Brain microvascular endothelial cell (primary cell): ENCODE data around the gene ZFYVE1.
A peak's percentile ranks its signal among the peaks of the same experiment; 100 is the strongest.

Experiments used
- DNase-seq: peaks from one replicate; pipeline ENCODE4 v3.0.0-alpha.2; 2020
- H3K27ac ChIP-seq: fragments of 250-450 bp; sonication (Bioruptor Pico); 2 replicates; pipeline ENCODE4 v1.5.1; 2020; ENCODE audit warnings: mild to moderate bottlenecking, moderate library complexity
- H3K27me3 ChIP-seq: fragments of 250-450 bp; sonication (Bioruptor Pico); replicated peaks from 2 replicates; pipeline ENCODE4 v1.5.1; 2020; ENCODE audit warnings: mild to moderate bottlenecking
- H3K36me3 ChIP-seq: fragments of 250-450 bp; sonication (Bioruptor Pico); replicated peaks from 2 replicates; pipeline ENCODE4 v1.5.1; 2020; ENCODE audit warnings: mild to moderate bottlenecking
- H3K4me3 ChIP-seq: 2 replicates; pipeline ENCODE4 v1.5.1; 2011; ENCODE audit warnings: low read depth, mild to moderate bottlenecking, control low read depth, low read length, moderate library complexity
- in situ Hi-C: cut with HindIII; loops from 2 replicates; pipeline ENCODE4 v1.10.0; 2017; ENCODE audit warnings: low sequenced_read_pairs, low pct_ligation_motif_present
- TF ChIP-seq, protein P1 (sequence below): IDR thresholded peaks from 2 replicates; pipeline ENCODE4 v1.5.1; 2011; ENCODE audit warnings: low read depth, mild to moderate bottlenecking, moderate library complexity, low read length, control low read depth, inconsistent platforms; ENCODE audit errors: missing control alignments

The ZFYVE1 gene

DNA sequence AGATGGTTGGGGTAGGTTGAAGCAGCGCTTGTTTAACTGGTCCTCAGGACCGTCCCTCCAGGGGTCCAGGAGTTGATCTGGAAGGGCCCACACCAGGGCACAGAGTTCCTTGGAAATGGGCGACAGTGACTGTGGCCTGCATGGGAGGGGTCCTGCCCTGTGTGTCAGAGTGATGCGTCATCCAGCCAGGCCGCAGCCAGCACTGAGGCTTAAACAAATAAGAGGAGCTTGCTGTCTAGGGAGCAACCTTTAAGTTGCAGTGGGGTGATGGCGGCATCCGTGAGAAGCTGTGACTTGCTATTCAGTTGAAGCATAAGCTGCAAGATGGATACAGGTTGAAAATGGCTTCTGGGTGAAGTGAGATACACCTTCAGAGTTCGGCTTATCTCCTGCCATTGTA lies 80.4 kb downstream of the ZFYVE1 start:
- peak overlapping the region; percentile 54 for H3K27ac ChIP-seq
- H3K27me3 ChIP-seq: no peaks in the 10 kb centered on the region
- in situ Hi-C loops: loop anchor here (25.0 kb wide), 1 partner anchor 434 kb away; no protein-coding TSS in a partner anchor
- TF ChIP-seq, protein P1, sequence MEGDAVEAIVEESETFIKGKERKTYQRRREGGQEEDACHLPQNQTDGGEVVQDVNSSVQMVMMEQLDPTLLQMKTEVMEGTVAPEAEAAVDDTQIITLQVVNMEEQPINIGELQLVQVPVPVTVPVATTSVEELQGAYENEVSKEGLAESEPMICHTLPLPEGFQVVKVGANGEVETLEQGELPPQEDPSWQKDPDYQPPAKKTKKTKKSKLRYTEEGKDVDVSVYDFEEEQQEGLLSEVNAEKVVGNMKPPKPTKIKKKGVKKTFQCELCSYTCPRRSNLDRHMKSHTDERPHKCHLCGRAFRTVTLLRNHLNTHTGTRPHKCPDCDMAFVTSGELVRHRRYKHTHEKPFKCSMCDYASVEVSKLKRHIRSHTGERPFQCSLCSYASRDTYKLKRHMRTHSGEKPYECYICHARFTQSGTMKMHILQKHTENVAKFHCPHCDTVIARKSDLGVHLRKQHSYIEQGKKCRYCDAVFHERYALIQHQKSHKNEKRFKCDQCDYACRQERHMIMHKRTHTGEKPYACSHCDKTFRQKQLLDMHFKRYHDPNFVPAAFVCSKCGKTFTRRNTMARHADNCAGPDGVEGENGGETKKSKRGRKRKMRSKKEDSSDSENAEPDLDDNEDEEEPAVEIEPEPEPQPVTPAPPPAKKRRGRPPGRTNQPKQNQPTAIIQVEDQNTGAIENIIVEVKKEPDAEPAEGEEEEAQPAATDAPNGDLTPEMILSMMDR: no peak
- peak; percentile 79 for DNase-seq
- no peak overlapping the region for H3K4me3 ChIP-seq
- peaks cover 9% of the 10 kb centered on the region for H3K36me3 ChIP-seq

DNA sequence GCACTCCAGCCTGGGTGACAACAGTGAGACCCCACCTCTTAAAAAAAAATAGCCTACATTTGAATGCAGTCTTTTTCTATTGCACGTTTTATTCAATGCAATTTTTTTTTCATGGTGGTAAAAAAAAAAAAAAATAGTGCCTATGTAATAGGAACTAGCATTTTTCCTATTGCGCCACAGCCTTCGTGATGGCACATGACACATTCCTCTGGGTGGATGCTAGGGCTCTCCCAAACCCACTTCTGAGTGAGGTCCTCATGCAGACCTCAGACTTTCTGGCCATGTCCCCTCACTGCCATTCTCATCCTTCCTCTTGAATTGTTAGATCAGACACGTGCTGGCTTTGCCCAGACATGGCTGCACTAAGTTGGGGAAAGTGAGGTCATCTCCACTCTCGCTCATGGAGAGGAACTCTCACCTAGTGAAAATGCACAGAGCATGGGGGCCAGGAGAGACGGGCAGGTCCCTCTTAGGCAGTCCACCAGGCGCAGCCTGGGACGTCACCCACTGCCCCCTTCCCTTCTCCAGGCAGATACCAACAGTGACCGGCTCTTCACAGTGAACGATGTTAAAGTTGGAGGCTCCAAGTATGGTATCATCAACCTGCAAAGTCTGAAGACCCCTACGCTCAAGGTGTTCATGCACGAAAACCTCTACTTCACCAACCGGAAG lies 81.4 kb downstream of the ZFYVE1 start:
- Histone ChIP-seq H3K36me3 (peaks cover 15% of the 10 kb centered on the region), H3K27ac (no peak overlapping the region), H3K27me3 (no peaks in the 10 kb centered on the region), H3K4me3 (no peak overlapping the region)
- no peak for DNase-seq
- TF ChIP-seq, protein P1: no peak
- in situ Hi-C loops: loop anchor here (25.0 kb wide), 1 partner anchor 433 kb away; no protein-coding TSS in a partner anchor

DNA sequence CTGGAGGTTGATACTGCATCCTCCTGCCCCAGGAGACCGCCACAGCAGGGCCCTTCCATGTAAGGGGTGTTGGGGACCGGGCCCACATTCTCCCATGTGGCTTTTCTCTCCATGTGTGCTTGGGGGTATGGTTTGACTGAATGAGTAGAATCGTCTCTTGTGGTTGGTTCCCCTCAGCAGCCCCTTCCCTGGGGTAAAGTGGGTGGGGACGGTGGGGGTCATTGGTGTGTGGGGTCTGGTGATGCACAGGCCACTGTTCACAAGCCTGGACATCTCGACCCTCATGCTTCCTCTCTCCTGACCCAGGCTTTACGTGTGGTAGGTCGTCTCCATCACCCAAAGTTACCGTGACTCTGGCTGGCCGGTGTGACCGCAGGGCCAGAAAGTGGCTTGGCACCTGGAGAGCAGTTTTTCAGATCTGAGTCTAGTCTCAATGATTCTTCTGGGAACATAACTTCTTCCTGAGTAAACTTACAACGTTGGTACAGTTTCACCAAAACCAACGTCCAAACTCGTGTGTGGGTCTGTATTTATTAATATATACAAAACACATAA lies 83.0 kb downstream of the ZFYVE1 start:
- in situ Hi-C loops: loop anchor here (25.0 kb wide), 1 partner anchor 432 kb away; no protein-coding TSS in a partner anchor
- TF ChIP-seq, protein P1: no peak
- H3K27me3 ChIP-seq: no peaks in the 10 kb centered on the region
- no peak overlapping the region for H3K27ac ChIP-seq
- no peak for DNase-seq
- H3K4me3 ChIP-seq: no peak overlapping the region
- H3K36me3 ChIP-seq: peaks cover 21% of the 10 kb centered on the region

DNA sequence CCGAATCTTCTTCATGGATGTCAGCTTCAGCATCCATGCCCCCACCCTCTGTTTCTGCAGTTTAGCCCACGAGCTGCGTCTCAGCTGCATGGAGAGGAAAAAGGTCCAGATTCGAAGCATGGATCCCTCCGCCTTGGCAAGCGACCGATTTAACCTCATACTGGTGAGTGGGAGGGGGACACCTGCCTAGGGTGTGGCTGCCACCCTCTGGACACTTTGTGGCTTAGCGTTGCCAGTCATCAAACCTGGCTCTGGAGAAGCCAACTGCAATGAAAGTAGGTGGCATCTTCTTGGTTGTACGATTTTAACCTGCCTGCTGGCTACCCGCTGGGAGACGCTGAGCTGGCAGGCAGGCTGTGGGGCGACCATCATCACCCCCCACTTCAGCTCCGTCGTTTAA lies 84.0 kb downstream of the ZFYVE1 start:
- TF ChIP-seq, protein P1: peak; percentile 9
- H3K36me3 ChIP-seq: peaks cover 19% of the 10 kb centered on the region

DNA sequence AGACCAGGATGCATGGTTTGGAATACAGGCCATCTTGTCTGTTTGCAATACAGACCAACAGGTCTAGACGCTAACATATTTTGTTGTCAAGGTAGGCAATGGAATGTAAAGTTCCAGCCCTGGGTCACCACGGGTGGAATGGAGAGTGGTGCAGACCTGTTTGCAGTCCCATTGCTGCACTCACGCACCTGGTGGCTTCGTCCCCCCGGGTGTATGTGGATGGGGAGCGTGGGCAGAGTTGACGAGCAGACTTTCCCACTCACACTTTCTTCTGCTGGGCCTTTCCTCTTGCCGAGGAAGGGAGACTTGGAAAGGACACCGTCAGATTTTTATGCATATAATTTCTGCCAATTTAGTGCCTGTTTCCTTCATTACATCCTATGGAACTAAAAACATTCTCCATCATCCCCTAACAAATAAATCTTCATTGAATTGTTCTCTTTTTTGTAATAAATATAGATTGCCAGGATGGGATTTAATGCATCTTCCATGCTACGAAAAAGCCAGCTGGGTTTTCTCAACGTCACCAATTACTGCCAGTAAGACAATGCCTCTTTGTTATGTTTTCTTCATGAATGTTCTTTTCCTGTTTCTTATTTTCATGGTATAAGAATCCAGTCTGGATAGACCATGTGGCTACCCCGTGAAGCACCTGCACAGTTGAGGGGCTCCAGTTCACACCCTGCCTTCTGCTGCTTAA lies 85.5 kb downstream of the ZFYVE1 start:
- H3K27me3 ChIP-seq: no peaks in the 10 kb centered on the region
- H3K27ac ChIP-seq: no peak overlapping the region
- DNase-seq: no peak
- no peak overlapping the region for H3K4me3 ChIP-seq
- peaks cover 20% of the 10 kb centered on the region for H3K36me3 ChIP-seq
- TF ChIP-seq, protein P1: no peak
- in situ Hi-C loops: loop anchor here (25.0 kb wide), 1 partner anchor 429 kb away; no protein-coding TSS in a partner anchor

More for the DNA sequence above, 84.0 kb downstream of the ZFYVE1 start:
- no peak for DNase-seq
- no peaks in the 10 kb centered on the region for H3K27me3 ChIP-seq
- H3K27ac ChIP-seq: no peak overlapping the region
- no peak overlapping the region for H3K4me3 ChIP-seq
- in situ Hi-C loops: loop anchor here (25.0 kb wide), 1 partner anchor 431 kb away; no protein-coding TSS in a partner anchor
